ENCODE measurements around the gene YES1. TPM values are rescaled to one million over a fixed set of nuclear protein-coding genes. Genes with fewer than 3 reads are reported as not detected.
"Not testable (repeated sequence)": the region's sequence is repeated elsewhere in the genome, so short reads cannot be mapped to it uniquely, and the experiment has no call there.

Gene YES1
- total RNA-seq, 6 donors from 2014 or later, result 24.1 to 118 (median 55.0) TPM

DNA sequence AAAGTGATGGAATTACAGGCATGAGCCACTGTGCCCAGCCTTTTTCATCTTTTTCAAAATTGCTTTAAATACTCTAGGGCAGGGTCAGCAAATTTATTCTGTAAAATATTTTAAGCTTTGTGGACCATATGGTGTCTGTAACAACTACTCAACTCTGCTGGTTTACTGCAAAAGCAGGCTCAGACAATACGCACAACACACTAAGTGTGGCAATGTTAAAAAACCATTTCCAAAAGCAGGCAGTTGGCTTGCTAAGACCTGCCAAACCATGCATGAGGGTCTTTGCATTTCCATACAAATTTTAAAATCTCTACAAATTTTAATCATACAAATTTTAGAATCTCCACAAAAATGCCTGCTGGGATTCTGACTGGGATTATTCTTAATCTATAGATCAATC lies 44.1 kb downstream of the YES1 start:
- H3K4me3 ChIP-seq, result no peak overlapping the region
- ATAC-seq (ENCODE audit: low FRiP score in 2 of 2), result no peak
- no peak for DNase-seq
- no peak overlapping the region for H3K27ac ChIP-seq
- no peaks in the 10 kb centered on the region for H3K27me3 ChIP-seq
- H3K9me3 ChIP-seq, result no peaks in the 10 kb centered on the region
- TF ChIP-seq POLR2AphosphoS5 (IDR thresholded peaks at IDR 0.05), result no peak
- TF ChIP-seq, protein P1, sequence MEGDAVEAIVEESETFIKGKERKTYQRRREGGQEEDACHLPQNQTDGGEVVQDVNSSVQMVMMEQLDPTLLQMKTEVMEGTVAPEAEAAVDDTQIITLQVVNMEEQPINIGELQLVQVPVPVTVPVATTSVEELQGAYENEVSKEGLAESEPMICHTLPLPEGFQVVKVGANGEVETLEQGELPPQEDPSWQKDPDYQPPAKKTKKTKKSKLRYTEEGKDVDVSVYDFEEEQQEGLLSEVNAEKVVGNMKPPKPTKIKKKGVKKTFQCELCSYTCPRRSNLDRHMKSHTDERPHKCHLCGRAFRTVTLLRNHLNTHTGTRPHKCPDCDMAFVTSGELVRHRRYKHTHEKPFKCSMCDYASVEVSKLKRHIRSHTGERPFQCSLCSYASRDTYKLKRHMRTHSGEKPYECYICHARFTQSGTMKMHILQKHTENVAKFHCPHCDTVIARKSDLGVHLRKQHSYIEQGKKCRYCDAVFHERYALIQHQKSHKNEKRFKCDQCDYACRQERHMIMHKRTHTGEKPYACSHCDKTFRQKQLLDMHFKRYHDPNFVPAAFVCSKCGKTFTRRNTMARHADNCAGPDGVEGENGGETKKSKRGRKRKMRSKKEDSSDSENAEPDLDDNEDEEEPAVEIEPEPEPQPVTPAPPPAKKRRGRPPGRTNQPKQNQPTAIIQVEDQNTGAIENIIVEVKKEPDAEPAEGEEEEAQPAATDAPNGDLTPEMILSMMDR (IDR thresholded peaks at IDR 0.05), result no peak
- TF ChIP-seq EP300 (IDR thresholded peaks at IDR 0.05), result no peak
- TF ChIP-seq POLR2A (IDR thresholded peaks at IDR 0.05), result no peak
- peaks cover 0 to 3% (median 0%) of the 10 kb centered on the region in 4 donors for H3K4me1 ChIP-seq
- 96 to 100% methylated on average over 1 of the region's 1 CpG for WGBS, 2 donors
- H3K36me3 ChIP-seq, result no peaks in the 10 kb centered on the region

GRCh38 chr18:767084-767882 lies 44.8 kb downstream of the YES1 start:
- Histone ChIP-seq H3K9me3 (no peaks in the 10 kb centered on the region), H3K27me3 (no peaks in the 10 kb centered on the region), H3K27ac (no peak overlapping the region), H3K4me1 (peaks cover 0 to 3% (median 0%) of the 10 kb centered on the region in 4 donors), H3K36me3 (no peaks in the 10 kb centered on the region), H3K4me3 (no peak overlapping the region)
- DNase-seq (no peak), ATAC-seq (ENCODE audit: low FRiP score in 2 of 2) (no peak)
- WGBS, 2 donors, result 92 to 96% methylated on average over 12 of the region's 12 CpGs
- TF ChIP-seq EP300 (IDR thresholded peaks at IDR 0.05), result no peak
- TF ChIP-seq POLR2A (IDR thresholded peaks at IDR 0.05), result no peak
- TF ChIP-seq, protein P1 (IDR thresholded peaks at IDR 0.05), result no peak
- TF ChIP-seq POLR2AphosphoS5 (IDR thresholded peaks at IDR 0.05), result no peak

DNA sequence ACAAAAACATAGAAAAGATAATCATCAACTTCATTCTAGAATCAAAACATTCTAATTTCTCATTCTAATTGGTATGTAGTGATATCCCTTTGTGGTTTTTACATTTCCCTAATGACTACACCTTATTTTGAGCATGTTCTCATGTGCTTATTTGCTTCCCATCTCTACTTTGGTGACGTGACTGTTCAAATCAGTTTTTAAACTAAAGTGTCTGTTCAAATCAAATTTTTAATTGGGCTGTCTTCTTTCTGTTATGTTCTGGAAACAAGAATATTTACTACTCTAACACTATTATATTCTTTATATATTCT lies 45.5 kb downstream of the YES1 start:
- Histone ChIP-seq H3K4me3 (no peak overlapping the region), H3K4me1 (peaks cover 0 to 3% (median 0%) of the 10 kb centered on the region in 4 donors), H3K27me3 (no peaks in the 10 kb centered on the region), H3K27ac (no peak overlapping the region), H3K36me3 (no peaks in the 10 kb centered on the region), H3K9me3 (no peaks in the 10 kb centered on the region)
- DNase-seq, result no peak
- no peak for TF ChIP-seq POLR2A (IDR thresholded peaks at IDR 0.05)
- TF ChIP-seq EP300 (IDR thresholded peaks at IDR 0.05), result no peak
- TF ChIP-seq, protein P1 (IDR thresholded peaks at IDR 0.05), result no peak
- no peak for TF ChIP-seq POLR2AphosphoS5 (IDR thresholded peaks at IDR 0.05)
- 76 to 90% methylated on average over 1 of the region's 1 CpG for WGBS, 2 donors
- no peak for ATAC-seq (ENCODE audit: low FRiP score in 2 of 2)

DNA sequence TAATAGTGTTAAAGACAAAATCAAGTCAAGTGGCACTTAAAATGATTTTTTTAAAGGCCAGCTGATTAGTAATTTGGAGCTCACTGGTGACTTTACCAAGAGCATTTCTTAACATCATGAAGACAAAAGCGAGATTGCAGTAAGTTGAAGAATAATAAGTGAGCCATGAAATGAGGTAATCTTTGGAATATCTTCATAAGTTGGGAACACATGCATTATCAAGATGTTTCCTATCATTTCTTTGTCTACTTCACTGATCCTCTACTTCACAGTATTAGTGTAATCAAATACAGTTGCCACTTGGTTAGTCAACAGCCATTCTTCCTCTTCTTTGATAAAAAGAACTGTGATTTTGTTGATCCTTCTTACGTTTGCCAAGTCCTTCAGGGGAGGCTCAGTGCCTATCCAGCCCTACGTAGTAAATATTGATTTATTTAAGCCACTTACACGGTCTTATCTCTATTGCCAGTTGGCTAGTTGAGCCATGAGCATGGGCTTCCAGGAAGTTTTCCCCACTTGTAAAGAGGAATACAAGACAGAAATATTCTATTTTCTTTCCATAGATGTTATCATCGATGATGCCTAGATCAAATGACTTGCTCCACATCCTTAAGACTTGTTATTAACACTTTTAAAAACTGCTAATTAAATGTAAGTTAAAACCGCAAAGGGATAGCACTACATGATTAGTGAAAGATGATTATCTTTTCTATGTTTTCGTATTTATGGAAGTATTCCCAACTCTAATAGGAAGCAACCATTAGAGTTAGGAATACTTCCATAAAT lies 46.1 kb downstream of the YES1 start:
- no peaks in the 10 kb centered on the region for H3K27me3 ChIP-seq
- H3K4me1 ChIP-seq, result peaks cover 0 to 2% (median 0%) of the 10 kb centered on the region in 4 donors
- H3K36me3 ChIP-seq, result no peaks in the 10 kb centered on the region
- DNase-seq, result no peak
- no peak overlapping the region for H3K27ac ChIP-seq
- WGBS, 2 donors, result 49 to 57% methylated on average over 7 of the region's 7 CpGs
- H3K9me3 ChIP-seq, result no peaks in the 10 kb centered on the region
- H3K4me3 ChIP-seq, result no peak overlapping the region
- peak in 1 of 2 donors; percentile 36 for ATAC-seq (ENCODE audit: low FRiP score in 2 of 2)
- TF ChIP-seq EP300 (IDR thresholded peaks at IDR 0.05) (no peak), POLR2AphosphoS5 (IDR thresholded peaks at IDR 0.05) (no peak), POLR2A (IDR thresholded peaks at IDR 0.05) (no peak)
- TF ChIP-seq, protein P1 (IDR thresholded peaks at IDR 0.05), result no peak

DNA sequence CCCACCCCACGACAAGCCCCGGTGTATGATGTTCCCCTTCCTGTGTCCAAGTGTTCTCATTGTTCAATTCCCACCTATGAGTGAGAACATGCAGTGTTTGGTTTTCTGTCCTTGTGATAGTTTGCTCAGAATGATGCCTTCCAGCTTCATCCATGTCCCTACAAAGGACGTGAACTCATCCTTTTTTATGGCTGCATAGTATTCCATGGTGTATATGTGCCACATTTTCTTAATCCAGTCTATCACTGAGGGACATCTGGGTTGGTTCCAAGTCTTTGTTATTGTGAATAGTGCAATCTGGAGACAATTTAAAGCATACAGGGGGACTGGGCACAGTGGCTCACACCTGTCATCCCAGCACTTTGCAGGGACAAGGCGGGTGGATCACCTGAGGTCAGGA lies 52.2 kb downstream of the YES1 start:
- H3K27ac ChIP-seq; H3K27me3 ChIP-seq; DNase-seq; H3K4me1 ChIP-seq; H3K36me3 ChIP-seq; ATAC-seq (ENCODE audit: low FRiP score in 2 of 2); H3K4me3 ChIP-seq; H3K9me3 ChIP-seq: not testable (repeated sequence)
- WGBS, 2 donors, result 98 to 100% methylated on average over 3 to 4 of the region's 4 CpGs
